Measurements from ENCODE around the gene EYA2.

The EYA2 gene

GRCh38 chr20:47036091-47036870 is 141.6 kb downstream of the EYA2 start:
- DNase-seq (ENCODE audit: low read depth in 2 of 2) = no peak

- no peak for DNase-seq (ENCODE audit: low read depth in 2 of 2)
Measured at GRCh38 chr20:47038566-47039560, 144.2 kb downstream of the EYA2 start.

DNA sequence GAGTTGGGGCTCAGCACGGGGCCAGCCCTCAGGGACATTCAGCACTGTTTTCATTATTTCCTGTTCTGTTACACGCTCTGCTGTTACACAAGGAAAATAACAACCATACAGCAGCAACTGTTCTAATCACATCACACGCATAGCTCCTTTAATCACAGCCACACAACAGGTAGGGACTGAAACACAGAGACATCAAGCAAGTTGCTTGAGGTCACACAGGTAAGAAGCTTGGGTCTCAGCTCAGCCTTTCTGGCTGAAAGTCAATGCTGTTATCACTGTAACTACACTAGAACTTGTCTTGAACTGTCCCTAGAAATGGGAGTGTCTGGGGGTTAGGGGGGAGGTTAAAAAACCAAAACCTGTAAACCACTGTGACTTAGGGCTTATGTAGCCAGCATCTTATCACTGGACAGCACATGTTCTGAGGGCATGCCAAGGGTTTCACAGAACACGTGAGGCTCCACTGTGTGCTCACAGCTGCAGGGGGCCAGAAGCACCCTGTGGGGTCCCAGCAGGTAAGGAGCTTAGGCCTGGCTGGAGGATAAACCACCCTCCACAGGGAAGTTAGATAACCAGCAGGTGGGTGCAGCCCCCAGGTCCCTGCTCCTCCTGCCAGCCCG is 146.0 kb downstream of the EYA2 start:
- DNase-seq (ENCODE audit: low read depth in 2 of 2) = no peak

- no peak for DNase-seq (ENCODE audit: low read depth in 2 of 2)
Measured at GRCh38 chr20:47041396-47041899, 146.8 kb downstream of the EYA2 start.

- DNase-seq (ENCODE audit: low read depth in 2 of 2) = no peak
Measured at GRCh38 chr20:47042464-47042863, 147.8 kb downstream of the EYA2 start.

- DNase-seq (ENCODE audit: low read depth in 2 of 2) = no peak
Measured at GRCh38 chr20:47043086-47043485, 148.4 kb downstream of the EYA2 start.

DNA sequence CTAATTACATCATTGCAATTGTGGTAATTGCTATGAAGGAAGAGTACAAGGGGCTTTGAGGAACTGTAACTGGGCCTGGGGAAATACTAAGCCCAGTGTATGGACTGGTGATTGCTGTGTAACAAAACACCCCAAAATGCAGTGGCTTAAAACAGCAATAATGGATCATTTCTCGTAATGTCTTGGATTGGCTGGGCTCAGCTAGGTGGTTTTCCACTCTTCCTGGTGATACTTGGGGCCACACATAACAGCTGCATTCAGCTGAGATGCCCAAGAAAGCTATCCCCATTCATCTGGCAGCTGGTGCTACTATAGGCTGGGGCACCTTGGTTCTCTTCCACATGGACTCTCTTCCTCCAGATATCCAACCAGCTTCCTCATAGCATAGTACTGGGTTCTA is 150.3 kb downstream of the EYA2 start:
- no peak for DNase-seq (ENCODE audit: low read depth in 2 of 2)

DNA sequence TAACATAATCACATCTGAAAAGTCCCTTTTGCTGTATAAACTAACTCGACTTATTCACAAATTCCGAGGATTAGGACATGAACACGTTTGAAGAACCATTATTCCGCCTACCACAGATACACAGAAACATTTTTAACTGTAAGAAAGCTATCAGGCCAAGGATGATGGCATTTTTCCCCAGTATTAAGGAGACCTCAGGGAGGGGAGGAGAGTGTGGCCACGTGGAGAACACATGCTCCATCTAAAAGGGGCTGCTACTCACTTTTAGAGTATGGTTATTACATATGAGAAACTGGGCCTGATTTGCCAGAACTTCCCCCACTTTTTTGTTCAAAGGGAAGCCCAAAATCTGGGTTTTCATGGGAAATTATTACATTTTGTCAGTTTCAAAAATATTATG is 153.4 kb downstream of the EYA2 start:
- DNase-seq (ENCODE audit: low read depth in 2 of 2) = no peak

GRCh38 chr20:47049771-47050170 is 155.1 kb downstream of the EYA2 start:
- DNase-seq (ENCODE audit: low read depth in 2 of 2) = no peak

- no peak for DNase-seq (ENCODE audit: low read depth in 2 of 2)
Measured at GRCh38 chr20:47050996-47051395, 156.4 kb downstream of the EYA2 start.

DNA sequence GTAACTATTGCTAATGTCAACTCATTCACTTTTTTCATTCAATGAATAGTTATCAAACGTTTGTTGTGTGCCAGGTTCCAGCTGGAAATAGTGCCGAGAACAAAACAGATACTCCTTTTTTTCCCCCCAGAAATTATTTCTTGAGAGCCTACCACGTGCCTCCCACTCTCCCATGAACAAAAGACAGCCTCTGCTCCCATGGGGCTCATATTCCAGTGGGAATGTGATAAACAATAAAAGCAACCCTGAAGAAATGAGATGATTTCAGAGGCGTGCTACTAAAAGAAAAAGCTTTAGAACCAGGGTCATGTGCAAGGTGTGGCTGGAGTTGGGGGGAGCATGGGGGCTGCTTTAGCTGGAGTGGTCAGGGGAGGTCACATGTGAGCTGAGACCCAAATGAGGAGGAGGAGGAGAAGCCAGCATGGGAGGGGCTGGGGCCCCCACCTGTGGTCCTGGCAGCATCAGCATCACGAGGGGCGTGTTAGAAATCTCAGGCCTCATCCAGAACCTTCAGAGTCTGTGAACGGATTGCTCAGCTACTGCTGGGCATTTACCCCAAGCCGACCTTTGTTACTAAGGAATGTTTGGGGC is 157.4 kb downstream of the EYA2 start:
- no peak for DNase-seq (ENCODE audit: low read depth in 2 of 2)

- DNase-seq (ENCODE audit: low read depth in 2 of 2) = no peak
Measured at GRCh38 chr20:47054506-47054905, 159.9 kb downstream of the EYA2 start.

DNA sequence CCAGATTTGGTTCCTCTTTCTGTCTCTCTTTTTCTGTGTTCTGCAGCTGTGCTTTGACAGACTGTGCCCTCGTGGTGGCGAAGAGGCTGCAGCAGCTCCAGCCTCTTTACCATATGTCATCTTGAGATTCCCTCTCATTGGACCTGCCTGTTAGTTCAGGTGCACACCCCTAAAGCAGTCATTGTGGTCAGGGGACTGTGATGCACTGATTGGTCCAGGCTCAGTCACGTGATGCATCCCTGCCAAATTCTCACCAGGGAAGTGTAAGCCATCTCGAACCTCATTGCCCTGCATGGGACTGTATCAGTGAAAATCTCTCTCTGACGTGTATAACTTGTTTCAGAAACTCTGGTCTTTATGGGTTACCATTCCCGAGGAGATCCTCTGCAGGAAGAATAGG is 160.3 kb downstream of the EYA2 start:
- no peak for DNase-seq (ENCODE audit: low read depth in 2 of 2)

DNA sequence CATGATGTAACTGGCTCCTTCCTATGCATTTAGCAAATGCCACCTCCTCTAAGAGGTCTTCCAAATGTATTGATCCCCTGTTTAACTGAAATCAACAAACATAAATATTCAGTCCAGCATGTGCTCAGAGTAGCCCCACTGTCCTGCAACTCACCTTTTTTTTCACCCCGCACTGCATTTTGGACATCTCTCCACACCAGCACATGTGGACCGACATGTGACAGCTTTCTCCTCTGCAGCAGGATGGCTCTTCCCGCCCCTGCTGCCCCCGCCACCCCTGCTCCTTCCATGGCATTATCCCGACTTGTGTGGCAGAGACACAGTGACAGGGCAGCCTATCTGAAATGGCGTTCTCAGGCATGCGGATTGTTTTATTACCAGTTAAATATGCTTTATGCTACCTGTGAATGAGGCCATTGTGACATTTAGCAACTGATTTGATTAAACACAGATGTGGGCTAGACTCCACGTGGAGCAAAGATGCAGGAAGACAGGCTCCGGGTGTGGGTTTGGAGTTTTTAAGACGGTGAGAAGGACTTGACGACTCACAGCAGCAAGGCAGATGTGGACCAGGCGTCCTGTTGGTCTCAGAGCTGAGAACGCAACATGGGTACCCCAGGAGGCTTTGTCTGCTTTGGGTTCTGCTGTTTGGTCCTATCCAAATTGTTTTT is 161.2 kb downstream of the EYA2 start:
- no peak for DNase-seq (ENCODE audit: low read depth in 2 of 2)

DNA sequence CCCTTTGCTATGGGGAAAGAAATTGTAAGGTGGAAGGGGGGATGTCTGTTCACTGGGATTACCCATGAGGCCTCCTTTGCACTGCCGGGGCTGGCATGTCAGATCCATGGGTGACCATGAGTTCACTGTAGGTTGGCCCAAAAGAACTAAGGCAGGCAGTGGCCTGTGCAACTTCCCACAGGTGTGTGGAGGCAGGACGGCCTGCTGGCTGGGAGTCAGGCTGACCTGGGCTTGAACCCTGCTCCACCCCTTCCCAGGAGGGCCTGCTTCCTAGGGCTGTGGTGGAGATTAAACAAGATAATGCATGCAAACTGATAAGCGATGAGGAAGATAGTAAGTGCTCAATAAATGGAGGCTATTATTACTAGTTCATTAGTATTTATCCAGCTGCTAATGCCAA is 163.0 kb downstream of the EYA2 start:
- DNase-seq (ENCODE audit: low read depth in 2 of 2) = no peak

DNA sequence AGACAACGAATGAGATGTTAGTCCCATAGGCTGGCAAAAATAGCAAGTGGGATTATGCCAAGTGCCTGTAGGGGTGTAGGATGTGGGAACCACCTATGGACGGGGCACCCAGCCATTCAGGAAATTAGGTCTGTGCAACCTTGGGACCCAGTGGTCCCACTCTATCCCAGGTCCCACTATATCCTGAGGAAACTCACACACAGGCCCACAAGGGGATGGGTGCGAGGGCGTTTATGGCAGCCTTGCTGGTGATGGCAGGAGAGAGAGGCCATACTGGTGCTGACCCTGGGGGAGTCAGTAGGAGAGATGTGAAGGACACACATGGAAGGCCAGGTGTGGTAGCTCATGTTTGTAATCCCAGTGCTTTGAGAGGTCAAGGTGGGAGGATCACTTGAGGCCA is 163.6 kb downstream of the EYA2 start:
- no peak for DNase-seq (ENCODE audit: low read depth in 2 of 2)

- DNase-seq (ENCODE audit: low read depth in 2 of 2) = no peak
Measured at GRCh38 chr20:47059536-47059935, 164.9 kb downstream of the EYA2 start.

DNA sequence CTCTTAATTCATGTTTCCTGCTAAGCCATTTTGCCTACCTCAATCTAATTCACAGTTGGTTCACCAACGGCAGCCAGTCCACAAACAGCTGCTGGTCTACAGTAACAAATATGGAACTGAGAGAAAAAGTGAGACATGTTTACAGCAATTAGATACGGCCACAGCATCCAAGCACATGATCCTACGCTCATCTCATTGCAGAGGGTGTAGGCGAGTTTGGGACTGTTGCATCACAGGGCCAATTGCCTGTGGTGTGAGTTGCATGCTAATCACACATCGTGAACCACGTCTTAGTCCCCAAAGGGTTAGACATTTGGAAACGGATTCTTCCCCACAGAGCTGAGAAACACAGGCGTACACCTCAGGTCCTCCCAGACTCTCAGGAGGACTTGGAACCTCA is 166.9 kb downstream of the EYA2 start:
- no peak for DNase-seq (ENCODE audit: low read depth in 2 of 2)

- no peak for DNase-seq (ENCODE audit: low read depth in 2 of 2)
Measured at GRCh38 chr20:47062226-47062890, 167.7 kb downstream of the EYA2 start.

GRCh38 chr20:47063407-47063806 is 168.8 kb downstream of the EYA2 start:
- DNase-seq (ENCODE audit: low read depth in 2 of 2) = no peak

DNA sequence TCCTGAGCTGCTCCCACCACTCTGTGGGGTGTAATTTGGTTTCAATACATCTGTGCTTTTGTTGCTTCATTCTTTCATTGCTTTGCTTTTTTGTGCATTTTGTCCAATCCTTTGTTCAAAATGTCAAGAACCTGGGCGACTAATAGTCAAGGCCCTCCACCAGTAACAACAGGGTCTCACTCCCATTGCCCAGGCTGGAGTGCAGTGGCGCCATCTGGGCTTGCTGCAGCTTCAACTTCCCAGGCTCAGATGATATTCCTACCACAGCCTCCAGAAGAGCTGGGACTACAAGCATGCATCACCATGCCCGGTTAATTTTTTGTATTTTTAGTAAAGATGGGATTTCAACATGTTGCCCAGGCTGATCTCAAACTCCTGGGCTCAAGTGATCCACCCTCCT is 169.2 kb downstream of the EYA2 start:
- no peak for DNase-seq (ENCODE audit: low read depth in 2 of 2)
